ENCODE results near the gene FAM193B. TPM values are rescaled to one million over a fixed set of nuclear protein-coding genes. Genes with fewer than 3 reads are reported as not detected.
A peak's percentile ranks its signal among the peaks of the same experiment; 100 is the strongest.

Gene FAM193B
- total RNA-seq, 4 donors from 2014 or later: 16.5 to 117 (median 39.4) TPM

GRCh38 chr5:177520916-177521513, 33.3 kb downstream of the FAM193B start:
- no peak overlapping the region for H3K27ac ChIP-seq
- intact Hi-C loops (cut with DNase I; ENCODE audit: low total_unique reads): no loop called here

DNA sequence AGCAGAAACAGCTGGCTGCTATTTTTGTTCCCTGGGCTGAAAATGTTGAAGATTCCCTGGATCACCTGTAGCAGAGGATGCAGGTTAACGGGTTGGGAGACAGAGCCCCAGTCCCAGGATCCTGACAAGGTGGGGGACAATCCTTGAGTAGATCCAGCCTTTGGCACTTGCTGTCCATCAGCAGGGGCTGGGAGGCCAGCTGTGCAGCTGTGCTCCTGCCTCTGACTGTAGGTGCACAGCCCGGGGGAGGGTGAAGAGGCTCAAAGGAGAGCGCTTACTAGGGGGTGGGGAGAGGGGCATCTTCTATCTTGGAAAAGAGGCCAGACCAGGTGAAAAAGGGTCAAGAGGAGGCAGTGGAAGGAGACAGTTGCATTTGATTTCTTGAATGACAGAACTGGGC, 34.1 kb downstream of the FAM193B start:
- Histone ChIP-seq H3K27me3 (no peaks in the 10 kb centered on the region), H3K36me3 (no peaks in the 10 kb centered on the region), H3K4me1 (peaks cover 0 to 3% of the 10 kb centered on the region in 2 donors), H3K9me3 (no peaks in the 10 kb centered on the region), H3K4me3 (no peak overlapping the region), H3K27ac (no peak overlapping the region)
- TF ChIP-seq, protein P1, sequence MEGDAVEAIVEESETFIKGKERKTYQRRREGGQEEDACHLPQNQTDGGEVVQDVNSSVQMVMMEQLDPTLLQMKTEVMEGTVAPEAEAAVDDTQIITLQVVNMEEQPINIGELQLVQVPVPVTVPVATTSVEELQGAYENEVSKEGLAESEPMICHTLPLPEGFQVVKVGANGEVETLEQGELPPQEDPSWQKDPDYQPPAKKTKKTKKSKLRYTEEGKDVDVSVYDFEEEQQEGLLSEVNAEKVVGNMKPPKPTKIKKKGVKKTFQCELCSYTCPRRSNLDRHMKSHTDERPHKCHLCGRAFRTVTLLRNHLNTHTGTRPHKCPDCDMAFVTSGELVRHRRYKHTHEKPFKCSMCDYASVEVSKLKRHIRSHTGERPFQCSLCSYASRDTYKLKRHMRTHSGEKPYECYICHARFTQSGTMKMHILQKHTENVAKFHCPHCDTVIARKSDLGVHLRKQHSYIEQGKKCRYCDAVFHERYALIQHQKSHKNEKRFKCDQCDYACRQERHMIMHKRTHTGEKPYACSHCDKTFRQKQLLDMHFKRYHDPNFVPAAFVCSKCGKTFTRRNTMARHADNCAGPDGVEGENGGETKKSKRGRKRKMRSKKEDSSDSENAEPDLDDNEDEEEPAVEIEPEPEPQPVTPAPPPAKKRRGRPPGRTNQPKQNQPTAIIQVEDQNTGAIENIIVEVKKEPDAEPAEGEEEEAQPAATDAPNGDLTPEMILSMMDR (IDR thresholded peaks at IDR 0.05): no peak
- no peak for TF ChIP-seq POLR2A (IDR thresholded peaks at IDR 0.05)
- intact Hi-C loops (cut with DNase I; ENCODE audit: low total_unique reads): no loop called here
- DNase-seq: no peak

More at GRCh38 chr5:177520916-177521513, 33.3 kb downstream of the FAM193B start:
- no peak overlapping the region for H3K4me3 ChIP-seq
- DNase-seq: no peak
- H3K27me3 ChIP-seq: no peaks in the 10 kb centered on the region
- no peaks in the 10 kb centered on the region for H3K9me3 ChIP-seq
- no peaks in the 10 kb centered on the region for H3K36me3 ChIP-seq
- TF ChIP-seq POLR2A (IDR thresholded peaks at IDR 0.05): no peak
- TF ChIP-seq, protein P1 (IDR thresholded peaks at IDR 0.05): no peak
- peaks cover 0 to 2% of the 10 kb centered on the region in 2 donors for H3K4me1 ChIP-seq

GRCh38 chr5:177519463-177520235, 34.7 kb downstream of the FAM193B start:
- intact Hi-C loops (cut with DNase I; ENCODE audit: low total_unique reads): no loop called here
- no peak for DNase-seq
- no peaks in the 10 kb centered on the region for H3K9me3 ChIP-seq
- no peaks in the 10 kb centered on the region for H3K27me3 ChIP-seq
- peaks cover 0 to 3% of the 10 kb centered on the region in 2 donors for H3K4me1 ChIP-seq
- no peak for TF ChIP-seq POLR2A (IDR thresholded peaks at IDR 0.05)
- TF ChIP-seq, protein P1 (IDR thresholded peaks at IDR 0.05): no peak
- no peaks in the 10 kb centered on the region for H3K36me3 ChIP-seq
- H3K27ac ChIP-seq: no peak overlapping the region
- H3K4me3 ChIP-seq: no peak overlapping the region

DNA sequence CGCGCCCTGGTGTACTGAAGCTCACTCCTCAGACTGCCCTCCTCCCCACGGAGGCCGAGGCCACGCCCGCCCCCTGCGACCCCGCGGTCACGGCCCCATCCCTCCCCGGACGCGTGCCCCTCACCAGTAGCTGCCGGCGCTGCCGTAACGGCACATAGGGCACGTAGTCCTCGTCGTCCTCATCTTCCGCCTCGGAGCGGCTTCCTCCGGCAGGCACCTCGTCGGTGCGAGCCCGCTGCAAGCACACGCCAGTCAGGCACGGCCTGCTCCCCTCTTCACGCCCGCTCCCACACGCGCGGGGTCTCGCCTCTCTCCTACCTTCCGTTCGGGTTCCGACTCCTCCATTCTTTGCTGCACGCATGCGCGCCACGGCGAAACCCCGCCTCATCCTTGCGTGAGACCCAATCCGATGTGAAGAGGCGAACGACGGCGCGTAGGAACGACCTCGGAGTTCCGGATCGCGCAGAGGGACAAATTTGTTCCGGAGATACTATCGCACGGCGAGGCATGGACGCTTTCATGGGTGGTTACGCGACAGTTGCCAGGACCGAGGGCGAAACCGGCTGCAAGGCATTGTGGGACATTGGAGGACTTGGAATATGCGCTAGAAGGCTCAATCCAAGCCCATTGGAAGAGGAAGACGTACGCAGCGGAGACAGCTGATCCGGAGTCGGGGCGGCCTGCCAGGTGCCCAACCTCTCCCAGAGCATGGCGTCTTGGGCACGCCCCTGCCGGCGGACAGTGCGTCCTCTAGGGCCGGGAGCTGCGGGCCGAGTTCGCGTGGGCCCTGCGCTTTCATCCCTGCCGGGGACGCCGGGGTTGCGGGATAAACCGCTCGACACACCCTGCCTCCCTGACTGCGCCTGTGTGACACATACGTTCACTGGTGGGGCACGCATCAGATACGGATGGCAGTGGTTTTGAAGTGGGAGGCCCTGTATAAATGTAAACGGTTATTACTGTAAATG, 37.5 kb downstream of the FAM193B start, which contains the start of gene DDX41:
TSS of gene DDX41 (minus strand) at position 361 of the 968 bp plus-strand sequence. CDS start at position 345, 16 bp downstream.
- H3K9me3 ChIP-seq: no peaks in the 10 kb centered on the region
- intact Hi-C loops (cut with DNase I; ENCODE audit: low total_unique reads): no loop called here

More for the DNA sequence above, 37.5 kb downstream of the FAM193B start, which contains the start of gene DDX41:
- DNase-seq: peak; percentile 97
- H3K4me1 ChIP-seq: peaks cover 0 to 3% of the 10 kb centered on the region in 2 donors
- no peaks in the 10 kb centered on the region for H3K27me3 ChIP-seq
- H3K4me3 ChIP-seq: peak within 1 kb of the TSS; percentile 79 to 99
- peak; percentile 23 to 30 for TF ChIP-seq POLR2A (IDR thresholded peaks at IDR 0.05)
- TF ChIP-seq, protein P1 (IDR thresholded peaks at IDR 0.05): peak in 1 of 4 experiments; percentile 9
- no peaks in the 10 kb centered on the region for H3K36me3 ChIP-seq
- peak within 1 kb of the TSS; percentile 71 to 80 for H3K27ac ChIP-seq

Measured in uterus (tissue), 4 donors.